SK-N-SH (cell line): ENCODE results near the gene FBXO17.

Source experiments
- CTCF ChIP-seq: fragments of 200-600 bp; sonication (generic); IDR thresholded peaks from 2 replicates; pipeline ENCODE4 v1.6.1; 2017; ENCODE audit warnings: antibody characterized with exemption, mild to moderate bottlenecking, moderate library complexity
- EZH2phosphoT487 ChIP-seq: fragments of 200-600 bp; sonication (generic); IDR thresholded peaks from 2 replicates; pipeline ENCODE4 v1.6.1; 2017; ENCODE audit warnings: low read depth, mixed run types, mild to moderate bottlenecking, antibody characterized with exemption, moderate library complexity, borderline replicate concordance
- FOXM1 ChIP-seq: IDR thresholded peaks from 2 replicates; pipeline ENCODE4 v1.4.0; 2012; ENCODE audit warnings: low read depth, mild to moderate bottlenecking
- MAX ChIP-seq: IDR thresholded peaks from 2 replicates; pipeline ENCODE4 v1.4.0; 2012; ENCODE audit warnings: low read depth
- POLR2AphosphoS5 ChIP-seq: IDR thresholded peaks from 2 replicates; pipeline ENCODE4 v1.6.1; 2012; ENCODE audit warnings: low read depth, low read length
- SIN3A ChIP-seq: IDR thresholded peaks from 2 replicates; pipeline ENCODE4 v1.6.1; 2012; ENCODE audit warnings: low read depth, mild to moderate bottlenecking, low read length, moderate library complexity, borderline replicate concordance
- SMC3 ChIP-seq: IDR thresholded peaks from 2 replicates; pipeline ENCODE4 v1.6.1; 2012; ENCODE audit warnings: low read depth, low read length, improper control_type of control experiment
- TCF12 ChIP-seq: IDR thresholded peaks from 2 replicates; pipeline ENCODE4 v1.4.0; 2012
- YY1 ChIP-seq: IDR thresholded peaks from 2 replicates; pipeline ENCODE4 v1.4.0; 2012; ENCODE audit warnings: low read depth, mild to moderate bottlenecking

GRCh38 chr19:38913958-38914357, 61.6 kb downstream of the FBXO17 start:
- TF ChIP-seq CTCF (no peak), TCF12 (no peak), MAX (no peak), FOXM1 (no peak), YY1 (no peak), EZH2phosphoT487 (no peak), SMC3 (no peak), SIN3A (no peak), POLR2AphosphoS5 (no peak)
